ENCODE data around the gene STXBP1.
A peak's percentile ranks its signal among the peaks of the same experiment; 100 is the strongest.
"Not testable (repeated sequence)": the region's sequence is repeated elsewhere in the genome, so short reads cannot be mapped to it uniquely, and the experiment has no call there.

Gene STXBP1

GRCh38 chr9:127578627-127578951, 33.5 kb upstream of the STXBP1 start:
- no peak for DNase-seq

- peak; percentile 94 for DNase-seq
Measured at GRCh38 chr9:127578952-127579853, 32.9 kb upstream of the STXBP1 start.

GRCh38 chr9:127580366-127580765, 31.7 kb upstream of the STXBP1 start:
- DNase-seq, result no peak

GRCh38 chr9:127580879-127581475, 31.1 kb upstream of the STXBP1 start:
- no peak for DNase-seq

- not testable (repeated sequence) for DNase-seq
Measured at GRCh38 chr9:127584474-127584805, 27.6 kb upstream of the STXBP1 start.

- DNase-seq, result no peak
Measured at GRCh38 chr9:127585161-127585819, 26.8 kb upstream of the STXBP1 start.

GRCh38 chr9:127586096-127586495, 26.0 kb upstream of the STXBP1 start:
- no peak for DNase-seq

- DNase-seq, result peak; percentile 74
Measured at GRCh38 chr9:127586537-127586936, 25.5 kb upstream of the STXBP1 start.

GRCh38 chr9:127587966-127588365, 24.1 kb upstream of the STXBP1 start:
- DNase-seq, result no peak

GRCh38 chr9:127588740-127589506, 23.2 kb upstream of the STXBP1 start:
- no peak for DNase-seq

- DNase-seq, result peak; percentile 78
Measured at GRCh38 chr9:127589955-127590370, 22.1 kb upstream of the STXBP1 start.

GRCh38 chr9:127595611-127596010, 16.5 kb upstream of the STXBP1 start:
- DNase-seq, result no peak

- DNase-seq, result no peak
Measured at GRCh38 chr9:127598839-127599549, 13.1 kb upstream of the STXBP1 start.

GRCh38 chr9:127599550-127599891, 12.6 kb upstream of the STXBP1 start:
- no peak for DNase-seq

GRCh38 chr9:127603226-127603625, 8.9 kb upstream of the STXBP1 start:
- DNase-seq, result no peak

- no peak for DNase-seq
Measured at GRCh38 chr9:127606043-127606442, 6.0 kb upstream of the STXBP1 start.

- no peak for DNase-seq
Measured at GRCh38 chr9:127608104-127608966, 3.7 kb upstream of the STXBP1 start.

- DNase-seq, result no peak
Measured at GRCh38 chr9:127611603-127611898, 526 bp upstream of the STXBP1 start.

- peak; percentile 61 for DNase-seq
Measured at GRCh38 chr9:127612939-127613582, 984 bp downstream of the STXBP1 start.

- no peak for DNase-seq
Measured at GRCh38 chr9:127613583-127613954, 1.5 kb downstream of the STXBP1 start.

GRCh38 chr9:127614961-127615360, 2.9 kb downstream of the STXBP1 start:
- DNase-seq, result no peak

Measured in fibroblast of skin of abdomen (primary cell).